ENCODE results near the gene TLL2.

Gene TLL2

GRCh38 chr10:96374985-96375830 is 138.5 kb downstream of the TLL2 start:
- H3K4me3 ChIP-seq (ENCODE audit: low read length) = peak overlapping the region; percentile 52

GRCh38 chr10:96374639-96374984 is 139.1 kb downstream of the TLL2 start:
- no peak for DNase-seq (ENCODE audit: low read depth, low spot score)

More at GRCh38 chr10:96374985-96375830, 138.5 kb downstream of the TLL2 start:
- DNase-seq (ENCODE audit: low read depth, low spot score) = peak; percentile 75

GRCh38 chr10:96374004-96374403 is 139.7 kb downstream of the TLL2 start:
- no peak overlapping the region for H3K4me3 ChIP-seq (ENCODE audit: low read length)
- no peak for DNase-seq (ENCODE audit: low read depth, low spot score)

More at GRCh38 chr10:96374639-96374984, 139.1 kb downstream of the TLL2 start:
- H3K4me3 ChIP-seq (ENCODE audit: low read length) = peak overlapping the region; percentile 52

- no peak for DNase-seq (ENCODE audit: low read depth, low spot score)
- H3K4me3 ChIP-seq (ENCODE audit: low read length) = no peak overlapping the region
These were observed 142.4 kb downstream of the TLL2 start for GRCh38 chr10:96371356-96371755.

GRCh38 chr10:96370584-96371157 is 143.1 kb downstream of the TLL2 start:
- peak; percentile 59 for DNase-seq (ENCODE audit: low read depth, low spot score)
- no peak overlapping the region for H3K4me3 ChIP-seq (ENCODE audit: low read length)

GRCh38 chr10:96369890-96370583 is 143.7 kb downstream of the TLL2 start:
- H3K4me3 ChIP-seq (ENCODE audit: low read length) = no peak overlapping the region
- DNase-seq (ENCODE audit: low read depth, low spot score) = no peak

GRCh38 chr10:96368971-96369370 is 144.8 kb downstream of the TLL2 start:
- DNase-seq (ENCODE audit: low read depth, low spot score) = no peak
- H3K4me3 ChIP-seq (ENCODE audit: low read length) = no peak overlapping the region

GRCh38 chr10:96367470-96367869 is 146.3 kb downstream of the TLL2 start:
- no peak overlapping the region for H3K4me3 ChIP-seq (ENCODE audit: low read length)
- DNase-seq (ENCODE audit: low read depth, low spot score) = no peak

GRCh38 chr10:96366508-96366907 is 147.2 kb downstream of the TLL2 start:
- H3K4me3 ChIP-seq (ENCODE audit: low read length) = no peak overlapping the region
- no peak for DNase-seq (ENCODE audit: low read depth, low spot score)

GRCh38 chr10:96365571-96365970 is 148.2 kb downstream of the TLL2 start:
- H3K4me3 ChIP-seq (ENCODE audit: low read length) = no peak overlapping the region
- no peak for DNase-seq (ENCODE audit: low read depth, low spot score)

- H3K4me3 ChIP-seq (ENCODE audit: low read length) = no peak overlapping the region
- no peak for DNase-seq (ENCODE audit: low read depth, low spot score)
These were observed 153.0 kb downstream of the TLL2 start for GRCh38 chr10:96360766-96361165.

GRCh38 chr10:96360331-96360730 is 153.4 kb downstream of the TLL2 start:
- no peak for DNase-seq (ENCODE audit: low read depth, low spot score)
- no peak overlapping the region for H3K4me3 ChIP-seq (ENCODE audit: low read length)

- no peak for DNase-seq (ENCODE audit: low read depth, low spot score)
These were observed 154.1 kb downstream of the TLL2 start for GRCh38 chr10:96359616-96360015.

GRCh38 chr10:96358851-96359540 is 154.7 kb downstream of the TLL2 start, which contains the start of gene OPALIN:
Gene OPALIN, minus strand, starts transcription at chr10:96359002. Its CDS starts 106 bp downstream, at chr10:96358896.
- no peak for DNase-seq (ENCODE audit: low read depth, low spot score)
- H3K4me3 ChIP-seq (ENCODE audit: low read length) = no peak within 1 kb of the TSS

More at GRCh38 chr10:96359616-96360015, 154.1 kb downstream of the TLL2 start:
- no peak overlapping the region for H3K4me3 ChIP-seq (ENCODE audit: low read length)

GRCh38 chr10:96357038-96357620 is 156.6 kb downstream of the TLL2 start:
- H3K4me3 ChIP-seq (ENCODE audit: low read length) = no peak overlapping the region
- DNase-seq (ENCODE audit: low read depth, low spot score) = no peak

- DNase-seq (ENCODE audit: low read depth, low spot score) = no peak
- H3K4me3 ChIP-seq (ENCODE audit: low read length) = no peak overlapping the region
These were observed 161.1 kb downstream of the TLL2 start for GRCh38 chr10:96352582-96352981.

- no peak overlapping the region for H3K4me3 ChIP-seq (ENCODE audit: low read length)
- DNase-seq (ENCODE audit: low read depth, low spot score) = no peak
These were observed 161.7 kb downstream of the TLL2 start for GRCh38 chr10:96352027-96352426.

- H3K4me3 ChIP-seq (ENCODE audit: low read length) = no peak overlapping the region
- DNase-seq (ENCODE audit: low read depth, low spot score) = no peak
These were observed 167.4 kb downstream of the TLL2 start for GRCh38 chr10:96346295-96346694.

- H3K4me3 ChIP-seq (ENCODE audit: low read length) = no peak overlapping the region
- no peak for DNase-seq (ENCODE audit: low read depth, low spot score)
These were observed 168.5 kb downstream of the TLL2 start for GRCh38 chr10:96345222-96345621.

Data from Jurkat, Clone E6-1 (cell line).